Mammary epithelial cell (primary cell): Measurements from ENCODE around the gene ABHD1.

Experiments used
- EZH2 ChIP-seq: IDR thresholded peaks from 2 replicates; pipeline ENCODE4 v1.6.1; 2012; ENCODE audit warnings: low read length, inconsistent platforms, borderline replicate concordance
- TF ChIP-seq, protein P1 (sequence below), 2 donors: IDR thresholded peaks in 1 of 2; conservative IDR thresholded peaks in 1 of 2; 2 replicates each; pipeline ENCODE4 v1.5.1; 2011 to 2012; ENCODE audit warnings: inconsistent platforms in 2 of 2, low read length in 2 of 2, mild to moderate bottlenecking in 2 of 2, control low read depth in 1 of 2, low read depth in 1 of 2; ENCODE audit not compliant: insufficient read depth in 1 of 2; ENCODE audit errors: extremely low read depth in 1 of 2

DNA sequence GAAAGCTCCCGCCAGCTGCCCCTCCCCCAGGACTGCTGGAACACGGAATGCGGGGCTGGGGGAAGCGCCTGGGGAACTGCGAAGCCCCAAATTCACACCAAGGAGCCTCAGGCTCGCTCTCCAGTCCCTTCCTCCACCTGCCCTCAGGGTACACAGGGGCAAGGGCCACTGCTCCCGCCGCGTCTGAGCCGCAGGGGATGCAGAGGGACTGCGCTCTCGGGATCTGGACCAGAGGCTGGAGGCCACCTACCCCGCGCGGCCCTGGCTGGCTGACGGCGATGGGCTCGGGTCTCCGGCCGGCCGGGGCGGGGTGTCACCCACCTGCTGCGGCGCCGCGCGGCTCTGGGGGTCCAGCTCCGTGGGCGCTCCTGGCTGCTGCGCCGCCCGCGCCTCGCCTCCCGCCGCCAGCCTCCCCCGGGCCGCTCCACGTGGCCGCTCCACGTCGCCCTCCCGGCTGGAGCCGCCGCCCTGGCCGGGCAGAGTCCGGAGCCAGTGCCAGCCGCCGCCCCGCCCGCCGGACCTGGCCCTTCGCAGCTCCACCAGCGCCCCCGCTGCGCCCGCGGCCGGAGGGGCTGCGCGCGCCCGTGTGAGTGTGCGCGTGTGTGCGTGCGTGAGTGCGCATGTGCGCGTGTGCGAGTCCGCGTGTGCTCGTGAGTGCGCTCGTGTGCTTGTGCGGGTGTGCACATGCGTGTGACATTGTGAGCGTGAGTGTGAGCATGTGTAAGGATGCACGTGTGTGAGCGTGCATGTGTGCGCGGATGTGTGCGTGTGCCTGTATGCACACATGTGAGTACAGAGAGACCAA lies 4.9 kb upstream of the ABHD1 start, which contains the start of gene CGREF1:
- TF ChIP-seq, protein P1, sequence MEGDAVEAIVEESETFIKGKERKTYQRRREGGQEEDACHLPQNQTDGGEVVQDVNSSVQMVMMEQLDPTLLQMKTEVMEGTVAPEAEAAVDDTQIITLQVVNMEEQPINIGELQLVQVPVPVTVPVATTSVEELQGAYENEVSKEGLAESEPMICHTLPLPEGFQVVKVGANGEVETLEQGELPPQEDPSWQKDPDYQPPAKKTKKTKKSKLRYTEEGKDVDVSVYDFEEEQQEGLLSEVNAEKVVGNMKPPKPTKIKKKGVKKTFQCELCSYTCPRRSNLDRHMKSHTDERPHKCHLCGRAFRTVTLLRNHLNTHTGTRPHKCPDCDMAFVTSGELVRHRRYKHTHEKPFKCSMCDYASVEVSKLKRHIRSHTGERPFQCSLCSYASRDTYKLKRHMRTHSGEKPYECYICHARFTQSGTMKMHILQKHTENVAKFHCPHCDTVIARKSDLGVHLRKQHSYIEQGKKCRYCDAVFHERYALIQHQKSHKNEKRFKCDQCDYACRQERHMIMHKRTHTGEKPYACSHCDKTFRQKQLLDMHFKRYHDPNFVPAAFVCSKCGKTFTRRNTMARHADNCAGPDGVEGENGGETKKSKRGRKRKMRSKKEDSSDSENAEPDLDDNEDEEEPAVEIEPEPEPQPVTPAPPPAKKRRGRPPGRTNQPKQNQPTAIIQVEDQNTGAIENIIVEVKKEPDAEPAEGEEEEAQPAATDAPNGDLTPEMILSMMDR (conservative IDR thresholded peaks at IDR 0.05 in 1 of 2, IDR thresholded peaks at IDR 0.05 in 1 of 2; ENCODE audit: extremely low read depth in 1 of 2, insufficient read depth in 1 of 2, low read depth in 1 of 2, low read length in 2 of 2) = no peak
- peak; percentile 57 for TF ChIP-seq EZH2
